Gastrocnemius medialis (tissue), 4 donors: ENCODE measurements around the gene PARM1.

ENCODE experiments used
- POLR2A ChIP-seq, 2 donors: fragments of 450-650 bp; IDR thresholded peaks; one replicate each; pipeline ENCODE4 v1.6.1; 2017; ENCODE audit warnings: antibody characterized with exemption in 2 of 2, mild to moderate bottlenecking in 2 of 2, moderate library complexity in 2 of 2
- TF ChIP-seq, protein P1 (sequence below), 5 experiments: fragments of 450-650 bp in 3 of 5; fragments of 200-600 bp in 2 of 5; sonication (generic) in 2 of 5; IDR thresholded peaks in 4 of 5; conservative IDR thresholded peaks in 1 of 5; 1 replicate in 4 of 5; 2 replicates in 1 of 5; pipeline ENCODE4 v1.5.1; 2016 to 2019; ENCODE audit warnings: antibody characterized with exemption in 5 of 5, mild to moderate bottlenecking in 3 of 5, moderate library complexity in 3 of 5

DNA sequence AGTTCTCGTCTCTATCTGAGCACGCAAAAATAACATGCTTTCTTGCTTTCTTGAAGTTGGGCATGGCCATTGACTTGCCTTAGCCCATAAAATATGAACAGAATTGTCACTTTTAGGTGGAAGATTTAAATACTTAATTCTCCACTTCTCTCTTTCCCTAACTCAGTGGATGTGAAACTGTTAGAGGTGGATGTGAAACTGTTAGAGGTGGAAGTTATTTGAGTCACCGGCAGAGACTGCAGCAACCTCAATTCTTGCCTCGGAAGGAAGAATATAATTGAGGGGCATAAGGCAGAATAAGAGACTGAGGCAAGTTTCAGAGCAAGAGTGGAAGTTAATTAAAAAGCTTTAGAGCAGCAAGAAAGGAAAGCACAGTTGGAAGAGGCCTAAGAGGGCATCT, 2.8 kb upstream of the PARM1 start:
- TF ChIP-seq, protein P1, sequence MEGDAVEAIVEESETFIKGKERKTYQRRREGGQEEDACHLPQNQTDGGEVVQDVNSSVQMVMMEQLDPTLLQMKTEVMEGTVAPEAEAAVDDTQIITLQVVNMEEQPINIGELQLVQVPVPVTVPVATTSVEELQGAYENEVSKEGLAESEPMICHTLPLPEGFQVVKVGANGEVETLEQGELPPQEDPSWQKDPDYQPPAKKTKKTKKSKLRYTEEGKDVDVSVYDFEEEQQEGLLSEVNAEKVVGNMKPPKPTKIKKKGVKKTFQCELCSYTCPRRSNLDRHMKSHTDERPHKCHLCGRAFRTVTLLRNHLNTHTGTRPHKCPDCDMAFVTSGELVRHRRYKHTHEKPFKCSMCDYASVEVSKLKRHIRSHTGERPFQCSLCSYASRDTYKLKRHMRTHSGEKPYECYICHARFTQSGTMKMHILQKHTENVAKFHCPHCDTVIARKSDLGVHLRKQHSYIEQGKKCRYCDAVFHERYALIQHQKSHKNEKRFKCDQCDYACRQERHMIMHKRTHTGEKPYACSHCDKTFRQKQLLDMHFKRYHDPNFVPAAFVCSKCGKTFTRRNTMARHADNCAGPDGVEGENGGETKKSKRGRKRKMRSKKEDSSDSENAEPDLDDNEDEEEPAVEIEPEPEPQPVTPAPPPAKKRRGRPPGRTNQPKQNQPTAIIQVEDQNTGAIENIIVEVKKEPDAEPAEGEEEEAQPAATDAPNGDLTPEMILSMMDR (IDR thresholded peaks at IDR 0.05 in 4 of 5, conservative IDR thresholded peaks at IDR 0.05 in 1 of 5): no peak
- no peak for TF ChIP-seq POLR2A (IDR thresholded peaks at IDR 0.05)
